Hippocampal formation (tissue), 2 donors: Measurements from ENCODE around the gene PDIA5.

Experiments
- DNase-seq, 2 donors: peaks; one replicate each; lab custom pipeline; 2025; lab: John Stamatoyannopoulos, UW

Gene PDIA5

GRCh38 chr3:123071581-123071980 is 4.8 kb downstream of the PDIA5 start:
- no peak for DNase-seq

- DNase-seq = no peak
These were observed 5.3 kb downstream of the PDIA5 start for GRCh38 chr3:123072152-123072551.

DNA sequence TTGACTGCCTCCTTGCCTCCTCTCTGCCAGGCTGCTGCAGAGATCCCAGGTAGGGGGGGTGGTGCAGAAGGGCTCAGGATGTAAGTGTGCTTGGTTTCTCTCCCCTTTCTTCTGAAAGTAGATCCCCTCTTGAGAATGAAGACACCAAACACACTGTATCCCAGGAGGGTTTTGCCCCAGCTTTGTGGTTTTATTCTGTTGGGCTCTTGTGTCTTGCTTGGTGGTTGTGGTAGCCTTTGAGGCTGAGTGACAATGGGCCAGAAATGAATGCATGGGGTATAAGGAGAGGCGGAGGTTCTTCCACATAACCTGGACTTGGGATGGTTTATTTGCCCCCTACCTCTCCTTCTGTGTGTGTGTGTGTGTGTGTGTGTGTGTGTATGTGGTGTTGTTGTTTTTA is 5.7 kb downstream of the PDIA5 start:
- no peak for DNase-seq

DNA sequence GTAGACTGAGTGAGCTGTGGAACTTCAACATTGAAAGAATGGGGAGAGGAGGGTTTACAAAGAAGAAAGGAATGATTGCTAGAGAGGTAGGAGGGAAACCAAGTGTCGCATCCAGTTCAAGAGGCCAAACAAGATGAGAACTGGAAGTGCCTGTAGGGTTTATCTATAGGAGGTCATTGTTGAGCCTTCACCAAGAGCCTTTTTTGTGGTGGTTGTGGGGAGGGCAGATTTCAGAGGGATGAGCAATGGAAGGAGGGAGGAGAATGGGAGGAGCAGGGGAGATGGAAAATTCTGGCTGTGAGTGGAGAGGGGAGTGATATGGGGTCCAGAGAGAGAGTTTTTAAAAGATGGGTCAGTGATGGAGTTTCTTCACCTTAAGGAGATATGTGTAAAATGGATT is 8.5 kb downstream of the PDIA5 start:
- DNase-seq = no peak

DNA sequence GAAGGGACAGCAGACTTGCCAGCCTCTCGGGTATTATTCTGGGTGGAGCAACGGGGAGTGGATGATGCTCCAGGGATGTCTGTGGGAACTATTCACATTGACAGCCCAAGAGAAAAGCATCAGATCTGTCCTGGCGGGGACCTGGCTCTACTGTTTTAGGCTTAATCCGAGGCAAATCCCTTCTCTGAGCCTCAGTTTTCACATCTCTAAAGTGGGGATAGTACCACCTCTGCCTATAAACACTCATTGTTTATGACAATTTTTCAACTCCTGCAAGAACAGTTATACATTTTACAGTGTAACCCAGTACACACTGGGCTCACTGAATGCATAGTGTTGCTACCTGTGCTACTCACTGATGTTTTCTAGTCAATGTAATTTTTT is 9.3 kb downstream of the PDIA5 start:
- DNase-seq = no peak

DNA sequence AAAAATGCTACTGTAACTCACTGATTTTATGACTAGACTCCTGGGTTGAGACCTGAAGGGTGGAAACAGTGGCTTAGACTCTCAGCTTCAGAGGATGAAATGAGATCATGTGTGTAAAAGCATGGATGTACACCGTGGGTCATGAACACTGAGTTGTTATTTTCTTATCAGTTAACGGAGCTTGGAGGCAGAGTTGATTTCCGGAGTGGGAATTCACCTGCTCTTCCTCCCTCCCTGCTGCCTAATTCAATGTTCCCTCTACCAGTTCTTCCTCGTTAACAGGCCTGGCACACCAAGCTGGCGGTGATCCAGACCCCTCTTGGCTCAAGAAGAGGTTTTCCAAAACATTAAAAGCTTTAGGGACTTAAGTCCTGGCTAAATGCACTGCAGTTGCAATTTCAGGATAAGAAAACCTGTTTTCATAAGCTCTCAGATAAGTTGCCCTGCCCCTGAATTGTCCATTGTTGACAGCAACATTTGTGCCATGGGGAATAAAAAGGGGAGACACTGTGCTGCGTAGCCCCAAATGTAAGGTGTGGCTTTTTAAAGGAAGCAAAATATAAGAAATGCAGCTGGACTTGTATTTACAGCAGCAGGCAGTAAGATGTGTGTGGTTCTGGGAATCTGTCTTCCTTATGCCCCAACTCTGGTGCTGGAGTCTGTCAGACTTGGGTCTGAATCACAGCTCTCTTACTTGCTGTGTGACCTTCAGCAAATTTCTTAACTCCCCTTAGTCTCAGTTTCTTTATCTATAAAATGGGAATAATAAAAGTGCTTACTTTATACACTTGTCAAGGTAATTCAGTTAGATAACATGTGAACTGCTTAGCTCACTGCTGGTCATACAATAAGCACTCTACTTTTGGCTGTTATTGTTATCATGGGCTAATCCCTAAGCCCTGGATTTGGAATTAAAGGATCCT is 9.9 kb downstream of the PDIA5 start:
- DNase-seq = no peak

DNA sequence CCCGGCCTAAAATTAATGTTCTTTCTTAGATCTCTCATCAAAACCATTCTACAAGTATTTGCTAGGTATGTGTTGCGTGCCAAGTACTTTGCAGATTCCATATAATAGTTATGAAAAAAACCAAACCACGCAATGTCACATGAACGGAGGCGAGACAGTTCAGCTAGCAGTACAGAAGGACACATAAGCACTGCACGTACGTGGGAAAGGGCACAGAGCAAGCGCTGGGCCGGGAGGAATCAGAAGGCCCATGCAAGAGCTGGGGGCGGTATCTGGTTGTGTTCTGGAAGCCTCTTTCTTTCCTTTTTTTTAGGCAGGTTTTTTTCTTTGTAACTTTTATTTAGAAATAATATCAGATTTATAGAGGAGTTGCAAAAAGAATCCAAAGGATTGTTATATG is 11.3 kb downstream of the PDIA5 start:
- DNase-seq = no peak

DNA sequence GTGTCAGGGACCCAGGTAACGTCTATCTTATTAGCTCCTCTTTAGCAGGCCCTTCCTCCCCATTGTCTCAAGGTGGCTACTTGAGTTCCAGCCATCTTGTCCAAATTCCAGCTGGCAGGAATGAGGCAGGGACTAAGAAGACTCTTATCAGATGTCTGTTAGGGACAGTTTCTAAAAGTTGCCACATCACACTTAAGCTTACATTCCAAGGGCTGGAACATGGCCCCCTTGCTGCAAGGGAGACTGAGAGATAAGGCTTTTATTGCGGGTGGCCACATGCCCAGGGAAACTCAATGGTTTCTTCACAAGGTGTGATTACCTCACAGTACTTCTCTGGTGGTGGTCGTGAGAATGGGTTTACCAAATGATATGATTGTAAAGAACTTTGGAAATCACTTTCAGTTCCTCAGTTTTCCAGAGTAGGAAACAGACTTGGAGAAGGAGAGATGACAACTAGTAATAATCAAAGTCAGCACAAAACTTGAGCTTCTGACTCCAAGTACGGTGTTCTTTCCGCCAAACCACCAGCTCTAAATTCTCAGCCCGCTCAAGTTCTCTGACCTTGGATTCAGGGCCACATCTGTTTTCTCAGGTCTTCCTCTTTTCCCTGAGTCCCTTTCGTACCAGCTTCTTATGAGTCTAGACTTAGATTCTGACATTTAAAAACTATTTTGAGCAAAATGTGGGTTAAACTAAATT is 14.2 kb downstream of the PDIA5 start:
- no peak for DNase-seq

DNA sequence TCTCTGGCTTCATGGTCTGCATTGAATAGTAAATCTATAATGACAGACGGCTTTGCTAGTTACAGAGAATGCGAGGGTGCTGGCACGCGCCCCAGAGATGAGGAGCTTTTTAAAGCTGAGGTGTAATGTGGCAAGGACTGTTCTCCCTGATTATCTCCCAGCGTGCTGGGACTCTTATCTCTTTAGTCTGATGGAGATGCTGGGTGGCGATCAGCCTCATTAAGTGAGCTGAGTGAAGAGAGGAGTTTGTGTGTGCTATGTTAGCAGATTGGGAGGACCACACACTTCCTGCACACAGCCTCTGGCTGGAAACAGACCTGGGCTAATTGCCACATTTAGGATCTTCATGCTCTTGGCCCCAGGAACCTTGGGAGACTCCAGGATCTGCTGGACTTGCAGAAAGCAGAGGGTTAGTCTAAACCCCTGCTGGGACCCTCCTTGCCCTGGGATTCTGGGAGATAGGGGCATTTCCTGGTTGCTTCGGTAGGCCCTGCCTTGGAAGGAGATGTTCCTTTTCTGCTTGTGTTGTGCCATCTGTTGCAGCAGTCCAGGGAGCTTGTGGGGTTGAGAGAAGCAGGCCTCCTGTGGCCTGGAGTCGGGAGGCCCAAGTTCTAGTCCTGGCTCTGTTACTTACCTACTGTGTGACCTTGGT is 15.0 kb downstream of the PDIA5 start:
- peak in 1 of 2 donors; percentile 23 for DNase-seq

DNA sequence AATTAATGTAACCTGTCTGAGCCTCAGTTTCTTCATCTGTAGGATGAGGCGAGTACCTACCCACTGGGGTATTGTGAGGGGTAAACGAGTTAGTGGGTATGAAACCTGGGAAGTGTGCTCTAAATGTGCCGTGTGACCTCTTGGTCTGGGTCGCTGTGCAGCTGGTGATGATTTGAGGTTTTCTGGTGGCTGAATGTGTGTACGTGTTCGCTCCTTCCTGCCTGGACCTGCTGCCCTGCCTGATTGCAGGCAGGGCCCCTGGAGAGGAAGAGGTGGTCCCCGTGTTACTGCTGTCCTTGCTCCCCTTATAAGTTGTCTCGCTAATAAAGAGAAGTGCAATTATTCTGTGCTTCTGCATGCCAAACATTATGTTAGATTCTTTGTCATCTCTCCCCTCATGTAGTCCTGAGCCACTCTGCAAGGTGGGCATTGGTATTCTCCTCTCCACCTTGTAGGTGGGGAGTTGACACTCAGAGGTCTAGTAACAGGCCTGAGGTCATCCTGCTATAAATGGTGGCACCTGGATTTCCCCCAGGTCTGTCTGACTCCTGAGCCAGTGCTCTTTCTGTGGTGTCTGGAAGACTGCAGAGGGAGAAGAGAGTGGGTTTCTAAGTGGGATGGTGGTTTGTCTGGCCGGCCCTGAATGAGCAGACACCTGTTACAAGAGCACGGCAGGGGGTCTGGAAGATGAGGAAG is 15.7 kb downstream of the PDIA5 start:
- DNase-seq = no peak

DNA sequence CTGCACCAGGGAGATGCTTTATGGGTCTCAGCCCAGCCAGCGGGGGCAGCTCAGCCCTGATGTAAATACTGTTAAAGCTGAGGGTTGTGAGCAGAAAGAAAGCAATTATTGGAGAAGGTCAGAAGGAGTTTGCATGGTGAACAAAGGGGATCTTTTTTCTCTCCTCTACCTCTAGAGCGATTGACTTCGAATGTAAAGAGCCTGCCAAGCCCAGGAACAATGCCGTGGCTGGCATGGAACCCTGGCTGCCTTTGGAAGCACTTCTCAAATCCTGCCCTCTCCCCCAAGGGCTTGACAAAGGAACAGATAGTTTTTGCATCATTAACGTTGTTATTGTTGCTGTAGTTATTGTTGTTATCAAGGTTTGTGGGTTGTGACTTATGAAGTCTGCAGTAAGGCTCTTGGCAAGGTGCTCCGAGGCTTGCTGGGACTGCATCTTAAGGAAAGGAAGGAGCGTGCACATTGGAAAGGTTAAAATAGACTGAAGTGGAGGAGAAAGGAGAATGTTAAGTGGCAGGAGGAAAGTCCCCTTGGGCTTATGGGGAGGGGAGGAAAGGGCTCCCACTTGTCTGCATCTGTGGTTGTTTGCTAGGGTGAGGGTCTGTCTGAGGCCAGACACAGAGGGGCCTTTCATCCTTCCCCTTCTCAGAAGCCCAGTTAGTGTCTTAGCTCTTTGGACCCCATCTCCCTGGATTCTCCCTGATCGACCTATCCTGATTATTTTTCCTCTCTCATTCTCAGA is 16.7 kb downstream of the PDIA5 start:
- DNase-seq = no peak

DNA sequence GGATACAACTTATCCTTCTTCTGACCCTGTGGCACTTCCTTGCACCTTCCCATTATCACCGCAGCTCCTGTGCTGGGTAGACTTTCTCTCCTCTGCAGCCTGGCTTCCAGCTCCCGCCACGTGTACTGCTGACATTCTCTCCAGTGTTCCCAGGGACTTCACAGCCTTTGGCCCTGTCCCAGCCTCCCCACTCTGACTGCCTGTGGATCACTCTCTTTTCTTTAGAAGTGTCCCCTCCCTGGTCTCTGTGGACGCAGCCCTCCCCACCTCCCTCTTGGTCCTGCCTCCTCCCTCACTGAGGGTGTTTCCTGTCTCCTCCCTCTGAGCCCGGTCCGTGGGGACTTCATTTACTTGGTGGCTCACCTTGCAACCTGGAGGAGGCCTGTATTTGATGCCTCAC is 17.4 kb downstream of the PDIA5 start:
- DNase-seq = no peak

DNA sequence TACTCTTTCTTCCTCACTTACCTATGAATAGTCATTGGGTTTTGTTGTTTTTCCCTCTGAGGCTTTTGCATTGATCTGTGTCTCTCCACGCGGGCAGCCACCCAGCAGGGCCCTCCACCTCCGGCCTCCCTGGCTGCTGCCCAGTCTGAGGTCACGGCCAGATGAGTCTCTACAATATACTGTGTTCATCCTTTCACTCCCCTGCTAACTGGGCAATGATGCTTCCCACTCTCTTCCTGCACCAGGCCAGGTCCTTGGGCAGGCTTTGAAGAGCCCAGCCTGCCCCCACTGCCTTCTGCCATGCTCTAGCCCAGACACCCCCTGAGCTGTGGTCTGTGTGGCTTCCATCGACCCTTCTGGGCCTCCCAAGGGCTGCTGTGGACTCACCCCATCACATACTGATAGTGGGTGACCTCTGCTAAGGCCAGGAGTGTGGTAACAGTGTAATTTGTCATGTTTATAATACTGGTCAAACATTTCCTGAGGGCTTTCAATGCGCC is 18.0 kb downstream of the PDIA5 start:
- DNase-seq = no peak

- no peak for DNase-seq
These were observed 18.6 kb downstream of the PDIA5 start for GRCh38 chr3:123085293-123085931.

DNA sequence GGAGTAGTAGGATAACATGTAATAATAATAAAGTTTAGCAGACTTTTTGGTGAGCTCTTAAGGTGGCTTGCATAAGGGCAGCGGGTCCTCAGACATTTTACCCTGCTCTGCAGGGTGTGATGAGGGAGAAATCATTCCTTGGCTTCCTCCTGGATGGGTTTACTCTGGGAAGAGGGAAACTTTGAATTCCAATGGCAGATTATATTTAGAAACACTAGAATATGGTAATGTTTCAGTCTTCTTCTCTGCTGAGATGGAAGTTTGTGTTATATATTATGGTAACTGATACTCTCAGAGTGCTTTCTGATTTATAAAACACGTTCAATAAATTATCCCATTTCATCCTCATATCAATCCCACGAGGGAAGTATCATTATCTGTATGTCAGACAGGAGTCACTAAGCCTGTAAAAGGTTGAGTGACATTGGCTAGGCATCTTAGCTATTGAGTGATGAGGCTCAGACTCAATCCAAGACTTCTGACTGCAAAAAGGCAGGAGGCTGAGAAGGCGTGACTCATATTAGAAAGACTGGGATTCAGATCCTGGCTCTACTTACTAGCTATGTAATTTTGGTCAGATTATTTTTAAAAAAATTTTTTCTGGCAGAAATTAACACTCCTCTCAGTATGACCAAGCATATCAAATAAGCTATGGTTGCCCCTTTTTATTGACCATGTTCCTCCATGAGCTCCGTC is 19.3 kb downstream of the PDIA5 start:
- no peak for DNase-seq

DNA sequence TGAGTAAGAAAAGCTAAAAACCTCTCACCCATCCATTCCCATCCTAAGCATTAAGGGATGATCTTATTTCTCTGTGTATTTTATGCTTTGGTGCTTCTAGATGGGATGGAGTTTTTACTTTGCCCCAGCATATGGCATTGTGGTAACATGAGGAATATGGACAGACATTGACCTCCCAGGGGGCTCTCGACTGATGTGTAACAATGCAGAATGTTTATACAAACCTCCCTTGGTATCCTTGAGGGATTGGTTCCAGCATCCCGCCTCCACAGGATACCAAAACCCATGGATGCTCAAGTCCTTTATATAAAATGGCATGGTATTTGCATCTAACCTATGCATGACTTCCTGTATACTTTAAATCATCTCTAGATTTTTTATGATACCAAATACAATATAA is 21.6 kb downstream of the PDIA5 start:
- no peak for DNase-seq

GRCh38 chr3:123089611-123090331 is 22.9 kb downstream of the PDIA5 start:
- DNase-seq = peak in 1 of 2 donors; percentile 58

GRCh38 chr3:123090728-123091531 is 24.1 kb downstream of the PDIA5 start:
- no peak for DNase-seq

- no peak for DNase-seq
These were observed 25.4 kb downstream of the PDIA5 start for GRCh38 chr3:123092243-123092642.
